ENCODE data around the gene TTPAL.

GRCh38 chr20:44533928-44534327 is 58.3 kb downstream of the TTPAL start:
- TF ChIP-seq, protein P1, sequence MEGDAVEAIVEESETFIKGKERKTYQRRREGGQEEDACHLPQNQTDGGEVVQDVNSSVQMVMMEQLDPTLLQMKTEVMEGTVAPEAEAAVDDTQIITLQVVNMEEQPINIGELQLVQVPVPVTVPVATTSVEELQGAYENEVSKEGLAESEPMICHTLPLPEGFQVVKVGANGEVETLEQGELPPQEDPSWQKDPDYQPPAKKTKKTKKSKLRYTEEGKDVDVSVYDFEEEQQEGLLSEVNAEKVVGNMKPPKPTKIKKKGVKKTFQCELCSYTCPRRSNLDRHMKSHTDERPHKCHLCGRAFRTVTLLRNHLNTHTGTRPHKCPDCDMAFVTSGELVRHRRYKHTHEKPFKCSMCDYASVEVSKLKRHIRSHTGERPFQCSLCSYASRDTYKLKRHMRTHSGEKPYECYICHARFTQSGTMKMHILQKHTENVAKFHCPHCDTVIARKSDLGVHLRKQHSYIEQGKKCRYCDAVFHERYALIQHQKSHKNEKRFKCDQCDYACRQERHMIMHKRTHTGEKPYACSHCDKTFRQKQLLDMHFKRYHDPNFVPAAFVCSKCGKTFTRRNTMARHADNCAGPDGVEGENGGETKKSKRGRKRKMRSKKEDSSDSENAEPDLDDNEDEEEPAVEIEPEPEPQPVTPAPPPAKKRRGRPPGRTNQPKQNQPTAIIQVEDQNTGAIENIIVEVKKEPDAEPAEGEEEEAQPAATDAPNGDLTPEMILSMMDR (IDR thresholded peaks at IDR 0.05; ENCODE audit: low read depth, low read length, poor library complexity, severe bottlenecking) = no peak
- no peak for TF ChIP-seq EZH2phosphoT487 (IDR thresholded peaks at IDR 0.05; ENCODE audit: borderline replicate concordance, low read length)

Measured in DOHH2 (cell line).